Measurements from ENCODE around the gene PRLR. TPM values are rescaled to one million over a fixed set of nuclear protein-coding genes. Genes with fewer than 3 reads are reported as not detected.

The PRLR gene
- total and polyA plus RNA-seq, 9 of the 15 experiments (the other 6 are each of a cell fraction or from before 2014, with no cell fraction given) = 0.02 TPM; not detected in 8

GRCh38 chr5:35163710-35164033 is 66.6 kb downstream of the PRLR start (continued):
- no peak for TF ChIP-seq GTF3C2 (IDR thresholded peaks at IDR 0.05; ENCODE audit: borderline replicate concordance, extremely low read depth, insufficient read length)

GRCh38 chr5:35162848-35163709 is 67.2 kb downstream of the PRLR start:
- Histone ChIP-seq H3K4me1 (replicated peaks in 1 of 2; ENCODE audit: control insufficient read depth in 2 of 2, insufficient read depth in 2 of 2, low read length in 2 of 2) (no peaks in the 10 kb centered on the region), H3K9me3 (replicated peaks; ENCODE audit: control insufficient read depth, insufficient read depth, low read depth, low read length) (no peaks in the 10 kb centered on the region), H2AFZ (ENCODE audit: low read depth, low read length) (0 out of 2 replicates have a peak overlapping the region, but pooled peaks have one; percentile 31), H3K27ac (ENCODE audit: extremely low read depth, low read depth, low read length) (no peak overlapping the region), H3K27me3 (ENCODE audit: control insufficient read depth in 2 of 2, insufficient read depth in 2 of 2, low read length in 2 of 2) (no peaks in the 10 kb centered on the region; a peak in 1 of 5 replicates), H4K20me1 (replicated peaks; ENCODE audit: control insufficient read depth, insufficient read depth, low read length) (no peaks in the 10 kb centered on the region), H3K36me3 (ENCODE audit: control insufficient read depth, insufficient read depth, low read length) (no peaks in the 10 kb centered on the region), H3K9ac (ENCODE audit: insufficient read depth in 1 of 2, low read depth in 2 of 2, low read length in 2 of 2) (no peak overlapping the region), H3K4me3 (no peak overlapping the region), H3K9me1 (ENCODE audit: control insufficient read depth, insufficient read depth, low read length) (no peaks in the 10 kb centered on the region), H3K4me2 (ENCODE audit: insufficient read depth, low read length) (no peak overlapping the region), H3K79me2 (ENCODE audit: control insufficient read depth, insufficient read depth, low read length) (no peaks in the 10 kb centered on the region)
- POLR2A ChIA-PET = no interaction called here
- TF ChIP-seq NELFE (IDR thresholded peaks at IDR 0.05; ENCODE audit: insufficient read depth, insufficient read length) (no peak), NRF1 (conservative IDR thresholded peaks at IDR 0.05 in 1 of 2, IDR thresholded peaks at IDR 0.05 in 1 of 2) (peak; percentile 37 to 52)
- CTCF ChIA-PET (ENCODE audit: low intra/inter-chr PET ratio) = no interaction called here
- 2% methylated on average over 11 of the region's 11 CpGs for WGBS (ENCODE audit: insufficient coverage, low coverage, missing lambda C conversion rate)
- in situ Hi-C loops (cut with MboI) = no loop called here
- peak; percentile 38; the same call in 1 of the 3 replicates for ATAC-seq
- FAIRE-seq = no peak
- no peak for DNase-seq (ENCODE audit: extremely low read depth in 1 of 4, low spot score in 3 of 4)
- BruUV-seq (replicated peaks) = no TSS peak
- intact Hi-C loops (cut with micrococcal nuclease) = no loop called here

Measured in K562 (cell line).